GM08714 (cell line): ENCODE data around the gene TNIP1.

Source experiments
- H3K4me3 ChIP-seq: fragments of 200-500 bp; sonication (Bioruptor generic); 2 replicates; pipeline ENCODE4 v1.5.1; 2014; ENCODE audit warnings: mild to moderate bottlenecking, low read length, inconsistent platforms
- ZNF274 ChIP-seq: IDR thresholded peaks from 2 replicates; pipeline ENCODE4 v1.6.1; 2012; ENCODE audit warnings: mild to moderate bottlenecking, low read depth, low read length

The TNIP1 gene

DNA sequence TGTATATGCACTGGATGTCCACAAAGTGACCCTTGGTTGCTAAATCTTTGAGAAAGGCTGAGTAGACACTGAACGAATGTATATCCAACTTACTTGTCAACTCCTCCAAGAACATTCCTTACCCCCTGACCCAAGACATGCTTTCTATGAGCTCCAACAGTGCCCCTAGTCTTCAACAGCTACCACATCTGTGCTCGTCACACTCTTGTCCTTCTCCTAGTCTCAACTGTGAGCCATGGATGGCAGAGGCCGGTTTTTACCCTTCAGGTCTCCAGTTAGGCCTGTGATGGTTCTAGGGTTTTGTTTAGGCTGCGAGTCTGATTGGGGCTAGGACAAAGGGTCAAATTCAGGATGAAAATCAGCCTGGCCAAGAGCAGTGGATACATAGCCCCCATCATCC, 79.4 kb downstream of the TNIP1 start:
- TF ChIP-seq ZNF274: no peak
- no peak overlapping the region for H3K4me3 ChIP-seq

- TF ChIP-seq ZNF274: no peak
- no peak overlapping the region for H3K4me3 ChIP-seq
These were observed 81.0 kb downstream of the TNIP1 start for GRCh38 chr5:150999704-151000442.

- TF ChIP-seq ZNF274: no peak
These were observed 86.9 kb downstream of the TNIP1 start for GRCh38 chr5:150993826-150994412.

GRCh38 chr5:150993422-150993821, 87.4 kb downstream of the TNIP1 start:
- no peak for TF ChIP-seq ZNF274
- H3K4me3 ChIP-seq: no peak overlapping the region

More at GRCh38 chr5:150993826-150994412, 86.9 kb downstream of the TNIP1 start:
- no peak overlapping the region for H3K4me3 ChIP-seq

- no peak overlapping the region for H3K4me3 ChIP-seq
- no peak for TF ChIP-seq ZNF274
These were observed 88.1 kb downstream of the TNIP1 start for GRCh38 chr5:150992705-150993104.

DNA sequence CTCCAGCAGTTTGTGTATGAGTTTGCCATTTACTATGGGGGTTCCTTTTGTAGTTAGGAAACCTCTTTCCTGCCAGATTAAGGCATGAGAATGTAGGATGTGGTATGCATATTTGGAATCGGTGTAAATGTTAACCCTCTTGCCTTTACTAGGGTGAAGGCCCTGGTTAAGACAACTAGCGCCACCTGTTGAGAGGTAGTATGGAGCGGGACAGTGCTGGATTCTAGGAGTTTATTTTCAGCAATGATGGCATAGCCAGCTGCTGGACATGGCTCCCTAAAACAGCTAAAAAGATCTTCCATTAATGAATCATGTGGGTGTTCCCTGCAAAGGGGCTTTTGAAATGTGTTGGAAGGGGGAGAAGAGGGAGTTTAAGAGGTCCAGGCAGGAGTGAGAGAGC, 91.1 kb downstream of the TNIP1 start:
- TF ChIP-seq ZNF274: no peak
- no peak overlapping the region for H3K4me3 ChIP-seq

- TF ChIP-seq ZNF274: no peak
- no peak overlapping the region for H3K4me3 ChIP-seq
These were observed 93.1 kb downstream of the TNIP1 start for GRCh38 chr5:150987746-150988145.
